ENCODE data around the gene C1R.

Gene C1R

DNA sequence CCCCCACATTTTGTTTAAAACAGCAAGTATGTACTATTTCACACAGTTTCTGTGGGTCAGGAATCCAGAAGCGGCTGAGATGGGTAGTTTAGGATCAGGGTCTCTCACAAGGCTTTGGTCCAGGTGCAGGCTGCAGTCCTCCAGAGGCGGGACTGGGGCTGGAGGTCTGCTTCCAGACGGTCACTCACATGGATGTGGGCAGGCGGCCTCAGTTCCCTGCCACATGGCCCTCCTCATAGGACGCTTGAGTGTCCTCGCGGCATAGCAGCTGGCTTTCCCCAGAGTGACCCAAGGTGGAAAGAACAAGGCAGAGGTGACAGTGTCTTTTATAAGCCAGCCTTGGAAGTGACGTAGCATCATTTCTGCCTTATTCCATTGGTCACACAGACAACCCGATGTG is 24.7 kb upstream of the C1R start:
- H3K27me3 ChIP-seq (replicated peaks; ENCODE audit: control insufficient read depth, insufficient read depth, low read length): no peaks in the 10 kb centered on the region
- H3K36me3 ChIP-seq (ENCODE audit: control insufficient read depth, insufficient read depth, low read length, severe bottlenecking): peaks cover 24% of the 10 kb centered on the region
- no peak for DNase-seq (ENCODE audit: low read depth)
- H3K9me3 ChIP-seq (ENCODE audit: control insufficient read depth, low read length): no peaks in the 10 kb centered on the region
- H3K9ac ChIP-seq (ENCODE audit: low read length): no peak overlapping the region
- no peak overlapping the region for H3K4me3 ChIP-seq (ENCODE audit: low read length)
- peaks cover 16% of the 10 kb centered on the region for H3K4me1 ChIP-seq (ENCODE audit: control insufficient read depth, insufficient read depth, low read length)

DNA sequence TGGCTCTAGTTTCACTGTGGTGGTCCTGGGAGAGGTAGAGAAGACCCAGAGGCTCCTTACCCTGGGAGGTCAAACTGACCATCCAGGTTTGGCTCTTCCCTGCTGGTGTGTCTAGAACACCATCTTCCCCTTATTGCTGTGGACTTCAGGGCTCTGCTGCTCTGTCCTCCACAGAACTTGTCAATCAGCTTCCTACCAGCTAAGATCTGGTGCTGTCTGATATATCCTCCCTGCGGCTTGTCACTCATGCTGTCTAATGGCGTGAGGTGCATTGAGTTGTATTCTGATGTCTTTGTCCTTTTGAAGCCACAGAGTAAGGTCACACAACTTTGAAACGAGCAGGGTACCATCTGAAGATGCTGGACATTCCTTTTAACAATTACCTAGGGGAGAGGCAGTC is 24.0 kb upstream of the C1R start:
- H3K4me3 ChIP-seq (ENCODE audit: low read length): no peak overlapping the region
- no peak for DNase-seq (ENCODE audit: low read depth)

DNA sequence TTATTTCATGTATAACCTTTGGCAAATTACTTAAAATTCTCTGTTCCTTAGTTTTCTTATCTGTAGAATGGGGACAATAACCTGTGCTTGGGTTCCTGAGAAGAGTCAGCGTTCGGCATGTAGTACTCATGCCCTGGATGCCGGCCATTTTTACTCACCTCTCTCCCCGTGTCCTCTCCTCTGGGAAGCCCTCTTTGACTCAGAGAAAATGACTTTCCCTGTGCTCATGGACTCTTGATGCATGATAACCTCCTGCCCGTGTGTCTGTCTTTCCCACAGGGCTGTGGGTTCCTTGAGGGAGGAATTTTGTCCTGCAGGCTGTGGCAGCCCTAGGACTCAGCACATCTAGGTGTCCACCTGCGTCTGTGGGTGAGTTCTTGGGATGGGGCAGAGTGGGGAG is 22.6 kb upstream of the C1R start:
- H3K9me3 ChIP-seq (ENCODE audit: control insufficient read depth, low read length): no peaks in the 10 kb centered on the region
- no peak overlapping the region for H3K4me3 ChIP-seq (ENCODE audit: low read length)
- no peaks in the 10 kb centered on the region for H3K27me3 ChIP-seq (replicated peaks; ENCODE audit: control insufficient read depth, insufficient read depth, low read length)
- no peak overlapping the region for H3K9ac ChIP-seq (ENCODE audit: low read length)
- DNase-seq (ENCODE audit: low read depth): no peak
- peaks cover 19% of the 10 kb centered on the region for H3K4me1 ChIP-seq (ENCODE audit: control insufficient read depth, insufficient read depth, low read length)
- H3K36me3 ChIP-seq (ENCODE audit: control insufficient read depth, insufficient read depth, low read length, severe bottlenecking): peaks cover 24% of the 10 kb centered on the region

More for the DNA sequence above, 24.0 kb upstream of the C1R start:
- H3K9me3 ChIP-seq (ENCODE audit: control insufficient read depth, low read length): no peaks in the 10 kb centered on the region
- H3K36me3 ChIP-seq (ENCODE audit: control insufficient read depth, insufficient read depth, low read length, severe bottlenecking): peaks cover 24% of the 10 kb centered on the region
- no peaks in the 10 kb centered on the region for H3K27me3 ChIP-seq (replicated peaks; ENCODE audit: control insufficient read depth, insufficient read depth, low read length)
- H3K9ac ChIP-seq (ENCODE audit: low read length): no peak overlapping the region
- peaks cover 19% of the 10 kb centered on the region for H3K4me1 ChIP-seq (ENCODE audit: control insufficient read depth, insufficient read depth, low read length)

DNA sequence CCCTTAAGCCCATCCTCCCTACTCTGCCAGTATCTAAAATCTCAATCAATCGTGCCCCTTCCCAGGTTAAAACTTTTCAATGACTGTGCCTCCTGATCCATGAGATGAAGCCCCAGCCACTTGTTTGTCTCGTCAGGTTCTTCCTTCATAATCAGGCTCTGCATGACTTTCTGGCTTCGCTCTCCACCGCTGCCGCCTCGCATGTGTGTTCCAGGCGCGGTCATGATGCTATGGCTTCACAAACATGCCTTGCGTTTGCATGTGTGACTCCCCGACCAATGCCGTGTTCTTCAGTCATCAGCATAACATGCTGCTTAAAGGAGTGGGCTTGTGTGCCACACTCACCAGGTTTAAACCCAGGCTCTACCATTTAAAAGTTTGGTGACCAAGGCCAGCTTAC is 21.8 kb upstream of the C1R start:
- peak overlapping the region; percentile 73 for H3K9ac ChIP-seq (ENCODE audit: low read length)
- H3K9me3 ChIP-seq (ENCODE audit: control insufficient read depth, low read length): no peaks in the 10 kb centered on the region
- H3K27me3 ChIP-seq (replicated peaks; ENCODE audit: control insufficient read depth, insufficient read depth, low read length): no peaks in the 10 kb centered on the region
- DNase-seq (ENCODE audit: low read depth): no peak
- H3K36me3 ChIP-seq (ENCODE audit: control insufficient read depth, insufficient read depth, low read length, severe bottlenecking): peaks cover 21% of the 10 kb centered on the region
- H3K4me1 ChIP-seq (ENCODE audit: control insufficient read depth, insufficient read depth, low read length): peaks cover 25% of the 10 kb centered on the region
- H3K4me3 ChIP-seq (ENCODE audit: low read length): no peak overlapping the region

DNA sequence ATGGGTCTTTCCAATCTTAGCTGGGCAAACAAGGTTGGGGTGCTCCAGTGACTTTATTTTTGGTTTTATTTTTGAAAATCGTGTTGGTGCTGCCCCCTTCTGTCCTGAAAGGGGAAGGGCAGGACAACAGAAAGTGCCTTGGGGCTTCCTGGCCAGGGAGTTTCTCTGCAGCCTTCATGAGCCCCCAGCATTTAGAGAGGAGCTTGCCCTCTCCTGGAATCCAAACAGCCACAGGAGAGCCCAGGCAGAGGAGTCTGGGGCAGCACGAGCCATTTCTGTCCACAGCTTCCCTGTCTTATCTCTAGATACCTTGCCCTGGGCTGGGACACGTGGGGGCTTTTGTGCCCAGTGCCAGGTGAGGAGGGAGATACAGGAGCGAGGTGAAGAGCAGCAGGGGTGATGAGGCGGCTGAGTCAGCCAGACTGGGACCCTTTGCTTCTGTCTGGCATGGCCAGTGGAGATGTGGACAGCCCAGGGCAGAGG is 21.2 kb upstream of the C1R start:
- Histone ChIP-seq H3K27me3 (replicated peaks; ENCODE audit: control insufficient read depth, insufficient read depth, low read length) (no peaks in the 10 kb centered on the region), H3K4me1 (ENCODE audit: control insufficient read depth, insufficient read depth, low read length) (peaks cover 25% of the 10 kb centered on the region), H3K9ac (ENCODE audit: low read length) (peak overlapping the region; percentile 73), H3K36me3 (ENCODE audit: control insufficient read depth, insufficient read depth, low read length, severe bottlenecking) (peaks cover 19% of the 10 kb centered on the region), H3K9me3 (ENCODE audit: control insufficient read depth, low read length) (no peaks in the 10 kb centered on the region), H3K4me3 (ENCODE audit: low read length) (no peak overlapping the region)
- DNase-seq (ENCODE audit: low read depth): peak; percentile 73

DNA sequence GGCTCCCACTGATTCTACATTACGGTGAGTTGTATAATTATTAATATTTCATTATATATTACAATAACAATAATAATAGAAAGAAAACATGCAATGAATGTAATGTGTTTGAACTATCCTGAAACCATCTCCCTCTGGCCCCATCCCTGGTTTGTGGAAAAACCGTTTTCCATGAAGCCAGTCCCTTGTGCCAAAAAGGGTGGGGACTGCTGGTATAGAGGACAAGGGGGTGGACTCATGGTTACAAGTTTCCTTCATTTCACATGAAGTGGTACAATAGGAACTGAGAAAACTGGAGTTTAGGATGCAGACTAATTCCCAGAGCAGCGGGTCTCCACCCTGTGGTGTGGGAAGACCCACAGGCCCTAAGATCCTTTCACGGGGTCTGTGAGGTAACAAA is 19.8 kb upstream of the C1R start:
- H3K27me3 ChIP-seq (replicated peaks; ENCODE audit: control insufficient read depth, insufficient read depth, low read length): no peaks in the 10 kb centered on the region
- DNase-seq (ENCODE audit: low read depth): no peak
- H3K9ac ChIP-seq (ENCODE audit: low read length): peak overlapping the region; percentile 73
- no peaks in the 10 kb centered on the region for H3K9me3 ChIP-seq (ENCODE audit: control insufficient read depth, low read length)
- peaks cover 26% of the 10 kb centered on the region for H3K4me1 ChIP-seq (ENCODE audit: control insufficient read depth, insufficient read depth, low read length)
- H3K36me3 ChIP-seq (ENCODE audit: control insufficient read depth, insufficient read depth, low read length, severe bottlenecking): peaks cover 14% of the 10 kb centered on the region
- peak overlapping the region; percentile 49 for H3K4me3 ChIP-seq (ENCODE audit: low read length)

DNA sequence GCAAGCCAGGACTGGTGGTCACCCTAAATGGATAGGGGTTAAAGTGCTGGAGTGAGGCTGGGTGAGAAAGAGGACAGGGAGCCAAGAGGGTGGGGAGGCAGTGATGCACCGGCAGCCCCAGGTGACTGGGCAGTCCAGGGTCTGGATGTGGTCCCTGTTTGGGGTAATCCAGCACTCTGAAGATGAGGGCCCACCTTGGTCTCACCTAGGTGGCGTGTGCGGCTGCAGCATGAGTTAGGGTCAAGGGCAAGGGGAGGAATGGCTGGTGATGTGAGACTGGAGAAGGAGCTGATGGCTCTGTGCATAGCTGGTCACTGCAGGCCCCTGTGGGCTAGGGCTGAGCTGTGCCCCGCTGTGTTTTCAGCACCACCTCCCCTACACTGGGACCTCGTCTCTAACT is 18.4 kb upstream of the C1R start:
- H3K9me3 ChIP-seq (ENCODE audit: control insufficient read depth, low read length): no peaks in the 10 kb centered on the region
- no peak for DNase-seq (ENCODE audit: low read depth)
- peaks cover 31% of the 10 kb centered on the region for H3K4me1 ChIP-seq (ENCODE audit: control insufficient read depth, insufficient read depth, low read length)
- no peak overlapping the region for H3K4me3 ChIP-seq (ENCODE audit: low read length)
- peak overlapping the region; percentile 98 for H3K9ac ChIP-seq (ENCODE audit: low read length)
- H3K36me3 ChIP-seq (ENCODE audit: control insufficient read depth, insufficient read depth, low read length, severe bottlenecking): peaks cover 8% of the 10 kb centered on the region
- no peaks in the 10 kb centered on the region for H3K27me3 ChIP-seq (replicated peaks; ENCODE audit: control insufficient read depth, insufficient read depth, low read length)

DNA sequence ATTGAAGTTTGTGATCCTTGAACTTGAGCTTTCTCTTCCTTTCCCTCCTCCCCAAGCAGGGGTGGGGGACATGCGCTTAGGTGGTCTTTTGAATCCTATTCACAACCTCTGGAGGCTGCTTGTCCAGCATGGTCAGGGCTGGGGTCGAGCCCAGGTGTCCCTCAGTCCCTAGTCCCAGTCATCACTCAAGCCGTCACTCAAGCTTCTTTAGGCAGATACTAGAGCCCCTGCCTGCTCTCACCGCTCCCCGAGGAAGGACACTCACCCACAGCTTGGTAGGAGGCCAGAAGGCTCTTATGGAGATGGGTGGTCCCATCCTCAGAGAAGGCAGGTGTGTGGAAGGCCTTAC is 17.3 kb upstream of the C1R start:
- Histone ChIP-seq H3K9me3 (ENCODE audit: control insufficient read depth, low read length) (no peaks in the 10 kb centered on the region), H3K27me3 (replicated peaks; ENCODE audit: control insufficient read depth, insufficient read depth, low read length) (no peaks in the 10 kb centered on the region), H3K4me3 (ENCODE audit: low read length) (peak overlapping the region; percentile 87), H3K9ac (ENCODE audit: low read length) (peak overlapping the region; percentile 98), H3K4me1 (ENCODE audit: control insufficient read depth, insufficient read depth, low read length) (peaks cover 31% of the 10 kb centered on the region), H3K36me3 (ENCODE audit: control insufficient read depth, insufficient read depth, low read length, severe bottlenecking) (peaks cover 4% of the 10 kb centered on the region)
- no peak for DNase-seq (ENCODE audit: low read depth)

DNA sequence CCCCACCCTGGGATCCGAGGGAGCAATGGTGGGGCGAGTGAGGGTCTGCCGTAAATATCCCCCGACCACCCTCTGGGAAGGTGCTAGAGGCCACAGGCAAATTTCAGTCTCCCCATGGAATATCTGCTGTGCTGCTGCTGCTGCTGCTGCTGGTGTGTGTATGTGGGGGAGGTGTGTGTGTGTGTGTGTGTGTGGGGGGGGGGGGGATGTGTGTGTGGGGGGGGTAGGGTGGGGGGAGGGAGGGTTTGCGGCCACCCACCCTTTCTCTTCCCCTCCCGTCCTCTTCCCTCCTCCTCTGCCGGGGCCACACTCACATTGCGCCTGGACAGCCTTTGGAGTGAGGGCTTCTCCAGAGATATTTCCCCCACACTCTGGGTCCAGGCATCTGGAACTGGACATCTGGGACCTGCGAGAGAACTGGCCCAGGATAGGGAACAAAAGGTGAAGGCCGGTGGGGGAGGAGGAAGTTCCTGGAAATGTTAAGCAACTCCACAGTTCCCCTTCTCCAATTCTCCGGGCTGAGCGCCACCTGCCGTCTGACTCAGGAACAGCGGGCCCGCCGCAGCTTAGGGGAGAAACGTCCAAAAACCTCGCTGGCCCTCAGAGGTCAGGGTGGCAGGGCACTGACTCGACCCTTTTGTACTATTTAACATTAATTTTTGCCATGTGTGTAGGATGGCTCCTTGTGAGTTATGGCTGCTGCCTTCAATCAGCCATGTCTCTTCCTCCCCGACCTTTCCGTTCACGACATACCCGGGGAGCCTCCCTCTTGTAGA is 16.7 kb upstream of the C1R start, which contains the start of gene C1RL:
C1RL (minus strand) TSS at position 419 of the 776 bp plus-strand sequence; CDS start at position 385, 34 bp downstream.
- H3K9me3 ChIP-seq (ENCODE audit: control insufficient read depth, low read length): no peaks in the 10 kb centered on the region
- H3K9ac ChIP-seq (ENCODE audit: low read length): peak within 1 kb of the TSS; percentile 98
- peaks cover 31% of the 10 kb centered on the region for H3K4me1 ChIP-seq (ENCODE audit: control insufficient read depth, insufficient read depth, low read length)
- H3K27me3 ChIP-seq (replicated peaks; ENCODE audit: control insufficient read depth, insufficient read depth, low read length): no peaks in the 10 kb centered on the region
- peak; percentile 94 for DNase-seq (ENCODE audit: low read depth)
- peaks cover 8% of the 10 kb centered on the region for H3K36me3 ChIP-seq (ENCODE audit: control insufficient read depth, insufficient read depth, low read length, severe bottlenecking)
- H3K4me3 ChIP-seq (ENCODE audit: low read length): peak within 1 kb of the TSS; percentile 87

DNA sequence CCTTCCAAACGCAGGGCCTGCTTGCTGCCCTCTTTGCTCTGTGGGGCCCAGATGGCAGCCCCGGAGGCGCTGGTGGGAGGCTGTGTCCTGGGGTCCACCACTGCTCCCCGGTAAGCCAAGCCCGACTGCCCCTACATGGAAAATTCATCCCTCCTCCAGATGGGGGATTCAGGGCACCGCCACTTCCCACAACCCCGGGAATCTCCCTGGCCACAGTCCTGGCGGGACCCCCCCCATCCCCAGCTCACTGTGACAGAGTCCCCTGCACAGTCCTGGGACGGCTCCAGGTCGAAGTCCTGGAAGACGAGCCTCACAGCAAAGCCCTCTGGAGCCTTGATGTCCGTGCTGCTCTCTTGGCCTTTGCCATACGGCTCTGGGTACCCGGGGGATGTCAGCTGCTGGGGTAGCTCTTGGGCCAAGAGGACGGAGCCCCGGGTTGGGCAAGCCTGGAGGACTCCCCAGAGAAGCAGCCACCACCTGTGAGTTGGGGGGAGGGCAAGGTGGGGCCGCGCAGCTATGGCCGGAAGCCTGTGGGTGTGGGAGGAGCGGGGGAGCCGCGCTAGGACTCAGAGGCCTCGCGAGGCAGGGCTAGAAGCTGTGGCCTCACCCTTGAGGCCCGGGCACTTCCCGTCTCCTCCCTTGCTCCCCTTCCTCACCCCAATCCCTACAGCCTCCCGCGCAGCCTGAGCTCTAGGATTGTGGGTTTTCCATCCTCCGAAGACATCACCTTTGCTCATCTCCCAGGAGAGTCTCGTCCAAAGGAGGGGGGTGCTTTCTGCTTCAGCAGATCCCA is 16.0 kb upstream of the C1R start:
- no peaks in the 10 kb centered on the region for H3K9me3 ChIP-seq (ENCODE audit: control insufficient read depth, low read length)
- H3K4me1 ChIP-seq (ENCODE audit: control insufficient read depth, insufficient read depth, low read length): peaks cover 31% of the 10 kb centered on the region
- peaks cover 16% of the 10 kb centered on the region for H3K36me3 ChIP-seq (ENCODE audit: control insufficient read depth, insufficient read depth, low read length, severe bottlenecking)
- H3K4me3 ChIP-seq (ENCODE audit: low read length): peak overlapping the region; percentile 87
- peak overlapping the region; percentile 98 for H3K9ac ChIP-seq (ENCODE audit: low read length)
- DNase-seq (ENCODE audit: low read depth): peak; percentile 90
- H3K27me3 ChIP-seq (replicated peaks; ENCODE audit: control insufficient read depth, insufficient read depth, low read length): no peaks in the 10 kb centered on the region

DNA sequence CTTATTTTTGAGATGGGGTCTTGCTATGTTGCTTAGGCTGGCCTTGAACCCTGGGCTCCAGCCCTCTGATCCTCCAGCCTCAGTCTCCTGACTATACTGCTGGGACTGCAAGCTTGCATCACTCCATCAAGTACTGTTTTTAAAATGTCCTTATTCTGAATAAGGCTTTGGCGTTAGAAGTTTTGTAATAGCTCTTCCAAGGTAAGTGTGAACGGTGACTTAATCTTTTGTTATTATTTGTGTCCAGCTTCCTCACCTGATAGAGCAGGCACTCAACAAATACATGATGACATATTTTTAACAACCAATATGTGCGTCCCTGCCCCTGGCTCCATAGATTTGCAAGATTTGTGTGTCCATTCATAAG is 15.4 kb upstream of the C1R start:
- DNase-seq (ENCODE audit: low read depth): peak; percentile 54
- H3K4me3 ChIP-seq (ENCODE audit: low read length): peak overlapping the region; percentile 87
- H3K4me1 ChIP-seq (ENCODE audit: control insufficient read depth, insufficient read depth, low read length): peaks cover 25% of the 10 kb centered on the region
- no peaks in the 10 kb centered on the region for H3K27me3 ChIP-seq (replicated peaks; ENCODE audit: control insufficient read depth, insufficient read depth, low read length)
- H3K9ac ChIP-seq (ENCODE audit: low read length): peak overlapping the region; percentile 98
- peaks cover 17% of the 10 kb centered on the region for H3K36me3 ChIP-seq (ENCODE audit: control insufficient read depth, insufficient read depth, low read length, severe bottlenecking)
- no peaks in the 10 kb centered on the region for H3K9me3 ChIP-seq (ENCODE audit: control insufficient read depth, low read length)
